ENCODE measurements around the gene CPN1.
"Not testable (repeated sequence)": the region's sequence is repeated elsewhere in the genome, so short reads cannot be mapped to it uniquely, and the experiment has no call there.

CPN1 gene

DNA sequence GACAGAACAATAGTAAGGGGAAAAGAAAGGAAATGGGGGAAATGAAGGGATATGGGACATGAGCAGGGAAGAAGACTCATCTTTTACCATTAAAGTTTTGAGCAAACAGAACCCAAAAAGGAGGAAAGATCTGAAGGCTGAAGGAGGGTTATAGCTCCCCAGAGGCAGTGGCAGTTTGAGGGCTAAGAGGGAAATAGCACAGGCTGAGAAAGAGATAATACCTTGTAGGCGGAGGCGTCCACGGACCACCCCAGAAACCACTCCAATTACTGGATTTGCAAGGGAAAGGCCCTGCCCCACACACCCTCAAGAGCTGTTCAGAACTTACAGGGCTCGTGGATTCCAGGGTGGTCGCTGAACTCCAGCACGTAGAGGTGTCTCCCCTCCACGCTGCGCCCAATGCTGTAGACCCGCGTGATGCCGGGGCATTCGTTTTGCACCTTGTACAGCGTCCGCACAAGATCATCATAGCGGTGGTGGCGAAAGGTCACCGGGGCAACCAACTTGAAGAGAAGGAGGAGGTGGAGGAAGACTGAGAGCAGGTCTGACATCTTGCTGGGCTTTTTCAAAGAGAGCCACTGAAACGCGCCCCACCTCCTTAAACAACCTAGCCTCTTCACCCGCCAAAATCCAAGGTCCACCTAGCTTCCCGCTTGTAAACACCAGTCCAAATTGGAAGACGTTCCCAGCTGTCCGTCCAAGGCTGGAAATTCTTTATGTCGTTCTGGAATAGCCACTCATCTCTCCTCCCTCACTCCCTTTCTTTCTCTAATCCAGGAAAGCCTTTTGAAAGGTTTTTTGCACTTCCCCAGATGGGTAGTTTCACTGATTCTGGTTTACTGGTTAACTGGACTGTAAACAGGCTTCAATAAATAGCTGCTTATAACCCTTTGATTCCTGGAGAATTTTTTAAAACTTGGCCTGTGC lies at the start of gene CPN1:
TSS of gene CPN1 (minus strand) at position 795 of the 927 bp plus-strand sequence. CDS start at position 551, 244 bp downstream.
- no peak for DNase-seq

DNA sequence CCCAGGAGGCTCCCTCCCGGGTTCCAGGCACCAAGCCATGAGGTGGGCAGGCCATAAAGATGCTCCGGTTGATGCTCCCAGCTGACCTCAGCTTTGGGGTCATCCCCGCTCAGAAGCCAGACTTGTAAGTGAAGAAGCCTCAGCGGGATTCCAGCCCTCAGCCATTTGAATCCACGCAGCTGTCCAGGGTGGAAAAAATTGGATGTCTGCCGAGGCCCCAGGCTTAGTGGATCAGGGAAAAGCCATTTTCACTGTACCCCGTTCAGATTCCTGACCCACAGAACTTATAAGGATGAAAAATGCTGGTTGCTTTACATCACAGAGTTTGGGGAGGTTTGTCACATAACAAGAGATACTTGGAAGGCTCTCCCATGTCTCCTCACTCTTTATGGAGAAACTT lies 49.2 kb upstream of the CPN1 start:
- DNase-seq, result no peak

DNA sequence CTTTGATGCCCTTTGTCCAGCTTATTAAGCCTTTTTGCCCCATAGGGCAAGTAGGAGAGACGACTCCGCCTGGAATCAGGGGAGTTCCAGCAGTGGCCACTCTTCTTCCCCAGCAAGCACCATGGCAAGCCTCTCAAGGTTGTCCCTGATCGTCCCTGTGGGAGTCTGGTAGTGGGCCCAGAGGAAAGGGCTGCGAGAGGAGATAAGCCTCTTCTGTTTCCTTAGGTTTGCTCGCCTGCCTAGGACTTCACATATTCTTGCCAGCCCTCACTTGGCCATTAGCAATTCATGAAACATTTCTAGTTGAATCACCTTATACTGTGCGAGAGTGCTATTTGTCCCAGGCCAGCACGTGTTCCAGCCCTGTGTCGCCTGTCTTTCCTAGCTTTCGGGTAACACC lies 47.8 kb upstream of the CPN1 start:
- DNase-seq, result no peak

DNA sequence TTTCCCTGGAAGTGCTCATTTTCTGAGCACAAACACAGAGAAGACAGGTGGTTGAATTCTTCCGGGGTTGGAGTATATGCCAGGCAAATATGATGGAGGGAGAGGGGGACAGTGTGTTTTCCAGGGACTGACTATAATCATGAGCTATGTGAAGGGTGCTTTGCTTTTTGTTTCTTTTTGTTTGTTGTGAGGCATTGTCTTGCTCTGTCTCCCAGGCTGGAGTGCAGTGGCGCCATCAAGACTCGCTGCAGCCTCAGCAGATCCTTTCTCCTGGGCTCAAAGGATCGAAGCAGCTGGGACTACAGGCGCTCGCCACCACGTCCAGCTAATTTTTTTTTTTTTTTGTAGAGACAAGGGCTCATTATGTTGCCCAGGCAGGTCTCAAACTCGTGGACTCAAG lies 47.3 kb upstream of the CPN1 start:
- DNase-seq, result no peak

DNA sequence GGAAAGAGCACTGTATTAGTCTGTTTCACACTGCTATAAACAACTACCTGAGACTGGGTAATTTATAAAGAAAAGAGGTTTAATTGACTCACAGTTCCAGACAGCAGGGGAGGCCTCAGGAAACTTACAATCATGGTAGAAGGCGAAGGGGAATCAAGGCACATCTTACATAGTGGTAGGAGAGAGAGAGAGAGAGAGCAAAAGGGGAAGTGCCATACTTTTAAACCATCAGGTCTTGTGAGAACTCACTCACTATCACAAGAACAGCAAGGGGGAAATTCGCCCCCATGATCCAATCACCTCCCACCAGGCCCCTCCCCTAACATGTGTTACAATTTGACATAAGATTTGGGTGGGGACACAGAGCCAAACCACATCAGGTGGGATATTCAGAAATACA lies 43.7 kb upstream of the CPN1 start:
- DNase-seq, result not testable (repeated sequence)

DNA sequence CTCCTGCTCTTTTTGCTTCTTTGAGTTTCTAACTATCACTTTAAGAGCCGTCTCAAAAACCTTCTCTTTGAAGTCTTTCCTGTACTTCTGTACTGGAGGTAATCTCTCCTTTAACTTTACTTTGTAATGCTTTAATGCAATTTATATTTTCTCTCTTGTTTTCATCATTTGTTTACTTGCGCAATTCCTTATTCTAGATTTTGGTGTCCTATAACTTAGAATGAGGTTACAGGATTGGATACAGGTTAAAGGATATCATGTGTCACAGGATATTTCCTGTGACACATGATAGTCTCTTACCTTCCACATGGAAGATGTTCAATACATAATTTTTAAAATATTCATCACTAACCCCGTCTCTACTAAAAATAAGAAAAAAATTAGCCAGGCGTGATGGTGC lies 42.4 kb upstream of the CPN1 start:
- DNase-seq, result no peak

DNA sequence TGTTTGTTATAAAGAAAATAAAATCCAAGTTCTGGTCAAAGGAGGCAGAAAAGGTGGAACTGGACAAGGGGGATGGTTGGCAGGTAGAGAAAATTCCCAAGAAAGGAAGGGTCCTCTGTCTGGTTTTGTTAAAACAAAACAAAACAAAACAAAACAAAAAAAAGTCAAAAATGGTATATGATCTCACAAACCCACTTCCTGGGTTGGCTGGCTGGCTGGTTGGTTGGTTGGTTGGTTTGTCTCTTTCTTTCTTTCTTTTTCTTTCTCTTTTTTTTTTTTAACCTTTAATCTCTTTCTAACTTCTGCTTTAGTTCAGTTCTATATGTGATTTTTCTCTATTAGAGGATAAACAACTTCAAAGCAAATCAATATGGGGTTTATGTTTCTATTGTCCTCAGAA lies 41.1 kb upstream of the CPN1 start:
- no peak for DNase-seq

DNA sequence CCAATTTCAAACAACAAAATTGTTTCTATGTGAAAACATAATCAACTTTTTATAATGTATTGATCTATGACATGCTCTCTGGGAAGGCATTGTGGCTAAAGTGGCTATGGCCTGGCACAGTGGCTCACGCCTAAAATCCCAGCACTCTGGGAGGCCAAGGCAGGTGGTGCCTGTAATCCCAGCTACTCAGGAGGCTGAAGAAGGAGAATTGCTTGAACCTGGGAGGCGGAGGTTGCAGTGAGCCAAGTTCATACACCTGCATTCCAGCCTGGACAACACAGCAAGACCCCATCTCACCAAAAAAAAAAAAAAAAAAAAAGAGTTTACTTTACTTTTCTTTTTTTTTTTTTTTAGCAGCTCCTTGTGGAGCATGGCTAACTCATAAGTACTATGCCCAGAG lies 38.9 kb upstream of the CPN1 start:
- DNase-seq, result no peak

DNA sequence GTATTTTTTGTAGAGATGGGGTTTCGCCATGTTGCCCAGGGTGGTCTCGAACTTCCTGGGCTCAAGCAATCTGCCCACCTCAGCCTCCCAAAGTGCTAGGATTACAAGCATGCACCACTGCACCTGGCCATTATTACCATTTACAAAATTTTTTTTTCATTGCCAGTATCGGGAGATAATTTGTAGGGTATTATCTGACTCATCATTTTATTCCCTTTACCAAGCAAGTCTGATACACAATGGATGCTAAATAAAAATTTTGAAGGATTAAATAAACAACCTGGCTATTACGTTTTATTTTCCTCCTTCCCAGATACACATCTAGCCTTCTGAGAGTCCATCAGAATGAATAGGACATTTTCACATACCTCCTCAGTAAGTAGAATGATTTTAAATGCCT lies 38.1 kb upstream of the CPN1 start:
- no peak for DNase-seq

DNA sequence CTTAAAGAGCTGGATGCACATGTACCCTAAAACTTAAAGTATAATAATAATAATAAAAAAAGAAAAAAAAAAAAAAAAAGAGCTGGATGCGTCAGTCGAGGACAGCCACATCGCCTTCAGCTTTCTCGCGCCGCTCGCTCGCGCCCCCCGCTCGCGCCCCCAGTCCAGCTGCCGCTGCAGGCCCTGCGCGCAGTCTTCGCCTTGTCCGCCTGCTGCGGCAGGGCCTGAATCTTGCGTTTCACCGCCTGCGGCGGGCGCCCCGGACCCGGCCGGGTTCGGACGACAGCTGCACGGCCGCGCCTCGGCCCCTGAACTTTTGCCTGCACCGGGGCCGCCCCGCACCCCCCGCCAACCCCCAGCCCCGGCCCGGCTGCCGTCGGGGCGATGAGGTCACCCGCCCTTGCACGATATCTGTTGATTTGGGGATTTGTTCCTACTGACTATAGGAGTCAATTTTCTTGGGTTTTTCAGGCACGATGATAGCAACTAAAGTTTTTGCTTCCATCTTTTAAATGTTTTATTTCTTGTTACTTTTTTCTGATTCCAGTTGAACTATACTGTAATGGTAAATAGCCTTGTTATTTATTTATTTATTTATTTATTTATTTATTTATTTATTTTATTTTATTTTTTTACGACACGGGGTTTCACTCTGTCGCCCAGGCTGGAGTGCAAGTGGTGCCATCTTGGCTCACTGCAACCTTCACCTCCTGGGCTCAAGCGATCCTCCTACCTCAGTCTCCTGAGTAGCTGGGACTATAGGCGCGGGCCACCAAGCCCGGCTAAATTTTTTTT lies 33.5 kb upstream of the CPN1 start:
- DNase-seq, result no peak

DNA sequence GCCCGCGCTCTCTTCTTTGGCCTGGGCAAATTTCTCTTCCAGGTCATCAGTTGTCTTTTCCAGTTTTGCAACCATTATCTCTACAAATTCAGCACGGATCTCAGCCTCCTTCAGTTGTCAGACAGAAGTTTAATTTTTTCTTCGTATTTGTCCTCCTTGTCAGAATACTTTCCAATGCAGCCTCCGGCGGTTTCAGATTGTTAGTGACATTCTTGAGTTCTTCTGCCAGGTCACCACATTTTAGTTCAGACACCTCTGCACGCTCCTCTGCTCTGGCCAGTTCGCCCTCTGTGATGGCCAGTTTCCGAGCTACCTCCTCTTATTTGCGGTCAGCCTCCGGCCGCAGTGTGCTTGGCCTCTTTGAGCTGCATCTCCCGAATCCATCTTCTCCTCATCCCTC lies 32.8 kb upstream of the CPN1 start:
- DNase-seq, result no peak

DNA sequence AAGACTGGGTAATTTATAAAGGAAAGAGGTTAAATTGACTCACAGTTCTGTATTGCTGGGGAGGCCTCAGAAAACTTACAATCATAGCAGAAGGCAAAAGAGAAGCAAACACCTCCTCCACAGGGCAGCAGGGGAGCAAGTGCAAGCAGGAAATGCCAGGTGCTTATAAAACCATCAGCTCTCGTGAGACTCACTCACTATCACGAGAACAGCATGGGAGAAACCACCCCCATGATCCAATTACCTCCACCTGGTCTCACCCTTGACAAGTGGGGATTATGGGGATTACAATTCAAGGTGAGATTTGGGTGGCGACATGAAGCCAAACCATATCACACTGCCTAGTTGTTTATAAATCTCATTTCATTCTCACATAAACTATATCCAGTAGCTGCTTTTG lies 28.0 kb upstream of the CPN1 start:
- DNase-seq, result no peak

DNA sequence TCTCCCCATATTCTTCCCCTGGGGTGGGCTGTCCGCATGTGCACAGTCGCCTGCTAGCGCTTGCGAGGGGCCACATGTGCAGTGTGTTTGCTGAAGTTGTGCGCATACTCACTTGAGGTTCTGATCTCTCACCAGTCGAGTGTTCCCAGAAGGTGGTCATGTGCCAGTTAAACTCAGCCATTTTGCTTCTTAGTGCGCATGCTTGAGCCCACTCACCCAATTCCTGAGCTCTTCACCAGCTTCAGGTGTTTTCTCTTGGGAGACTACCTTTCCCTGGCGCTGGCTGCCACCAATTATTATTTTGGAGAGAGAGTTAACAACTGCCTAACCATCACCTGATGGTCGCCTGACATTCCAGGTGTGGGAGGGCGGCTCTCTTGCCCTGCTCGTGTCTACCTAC lies 25.2 kb upstream of the CPN1 start:
- no peak for DNase-seq

DNA sequence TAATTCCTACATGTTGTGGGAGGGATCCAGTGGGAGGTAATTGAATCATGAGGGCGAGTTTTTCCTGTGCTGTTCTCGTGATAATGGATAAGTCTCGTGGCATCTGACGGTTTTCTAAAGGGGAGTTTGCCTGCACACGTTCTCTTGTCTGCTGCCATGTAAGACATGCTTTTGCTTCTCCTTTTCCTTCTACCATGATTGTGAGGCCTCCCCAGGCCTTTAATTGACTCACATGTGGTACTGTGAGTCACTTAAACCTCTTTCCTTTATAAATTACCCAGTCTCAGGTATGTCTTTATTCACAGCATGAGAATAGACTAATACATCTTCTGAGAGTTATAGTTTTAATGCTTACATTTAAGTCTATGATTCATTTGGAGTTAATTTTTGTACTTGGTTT lies 22.6 kb upstream of the CPN1 start:
- no peak for DNase-seq

DNA sequence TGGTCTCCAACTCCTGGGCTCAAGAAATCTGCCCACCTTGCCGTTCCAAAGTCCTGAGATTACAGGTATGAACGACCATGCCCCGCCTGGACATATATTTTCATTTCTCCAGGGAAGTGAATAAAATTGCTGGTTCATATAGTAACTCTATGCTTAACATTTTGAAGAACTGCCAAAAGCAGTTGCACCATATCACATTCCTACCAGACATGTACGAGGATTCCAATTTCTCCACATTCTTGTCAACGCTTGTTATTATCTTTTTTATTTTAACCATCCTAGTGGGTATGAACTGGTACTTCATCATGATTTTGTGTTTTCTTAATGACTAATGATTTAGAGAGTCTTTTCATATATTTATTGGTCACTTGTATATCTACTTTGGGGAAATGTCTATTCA lies 21.9 kb upstream of the CPN1 start:
- DNase-seq, result no peak

DNA sequence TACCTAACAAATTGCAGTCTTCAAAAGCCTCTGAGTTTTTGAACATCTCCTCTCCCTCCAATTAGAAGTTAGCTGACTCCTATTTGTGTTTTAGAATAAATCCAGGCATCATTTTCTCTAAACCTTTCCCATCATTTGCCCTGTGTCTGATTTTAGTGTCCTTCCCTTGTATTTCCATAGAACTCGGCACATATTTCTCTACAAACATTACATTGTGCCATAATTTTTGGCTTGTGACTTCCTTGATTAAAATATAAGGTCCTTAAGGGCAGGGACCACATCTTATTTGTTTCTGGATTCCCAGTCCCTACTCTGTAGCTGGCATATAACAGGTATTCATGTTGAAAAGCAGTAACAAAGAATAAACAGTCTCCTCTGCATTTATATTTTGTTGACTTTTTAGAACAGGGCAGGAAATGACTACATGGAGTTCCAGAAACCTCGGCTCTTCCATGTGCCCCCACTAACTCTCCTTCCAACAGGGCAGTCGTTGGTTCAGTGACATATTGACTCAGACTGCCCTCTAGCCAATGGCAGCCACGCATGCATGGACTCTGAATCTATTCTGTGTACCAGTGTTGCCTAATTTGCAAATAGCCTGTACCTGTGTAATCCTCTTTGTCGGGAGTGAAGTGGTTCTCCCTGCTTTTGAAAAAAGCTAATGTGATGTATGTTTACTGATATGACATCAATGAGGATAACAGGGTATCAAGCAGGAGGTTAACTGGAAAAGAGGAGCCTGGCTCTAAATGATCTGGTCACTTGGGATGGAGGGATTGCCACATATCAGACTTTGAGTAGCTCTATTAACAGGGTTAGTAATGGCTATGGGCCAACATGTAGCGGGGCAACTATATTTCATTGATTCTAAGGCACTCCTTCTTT lies 19.8 kb upstream of the CPN1 start:
- DNase-seq, result no peak

DNA sequence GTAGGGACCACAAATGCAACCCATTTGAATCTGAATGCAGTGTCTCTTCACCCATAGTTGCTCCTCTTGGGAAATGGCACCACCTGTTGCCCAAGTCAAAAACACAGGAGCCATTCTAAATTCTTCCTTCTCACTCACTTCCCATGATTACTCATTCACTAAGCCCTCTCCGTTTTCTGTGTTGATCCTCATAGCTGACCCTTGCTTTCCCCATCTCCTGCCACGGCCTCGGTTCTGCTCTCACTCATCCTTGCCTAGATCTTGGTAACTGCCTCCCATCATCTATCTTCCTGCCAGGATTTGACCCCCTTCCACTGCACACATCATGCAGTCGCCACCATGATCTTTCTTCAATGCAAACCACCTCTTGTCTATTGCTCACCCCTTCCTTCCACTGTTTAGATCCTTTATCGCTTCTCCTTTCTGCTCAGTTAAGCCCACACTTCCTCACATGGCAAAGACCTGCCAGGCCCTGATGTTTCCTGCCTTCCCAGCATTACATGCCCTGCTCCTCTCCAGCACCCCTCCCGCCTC lies 19.0 kb upstream of the CPN1 start:
- DNase-seq, result no peak

DNA sequence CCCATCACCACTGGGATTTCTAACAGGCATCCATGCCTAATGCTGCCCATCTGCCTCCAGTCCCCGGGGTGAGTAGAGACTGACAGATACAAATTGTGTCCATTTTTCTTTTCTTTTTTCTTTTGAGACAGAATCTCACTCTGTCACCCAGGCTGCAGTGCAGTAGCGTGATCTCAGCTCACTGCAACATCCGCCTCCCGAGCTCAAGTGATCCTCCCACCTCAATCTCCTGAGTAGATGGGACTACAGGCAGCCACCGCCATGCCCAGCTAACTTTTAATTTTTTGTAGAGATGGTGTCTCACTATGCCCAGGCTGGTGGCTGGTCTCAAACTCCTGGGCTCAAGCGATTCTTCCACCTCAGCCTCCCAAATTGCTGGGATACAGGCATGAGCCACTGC lies 7.6 kb upstream of the CPN1 start:
- no peak for DNase-seq

DNA sequence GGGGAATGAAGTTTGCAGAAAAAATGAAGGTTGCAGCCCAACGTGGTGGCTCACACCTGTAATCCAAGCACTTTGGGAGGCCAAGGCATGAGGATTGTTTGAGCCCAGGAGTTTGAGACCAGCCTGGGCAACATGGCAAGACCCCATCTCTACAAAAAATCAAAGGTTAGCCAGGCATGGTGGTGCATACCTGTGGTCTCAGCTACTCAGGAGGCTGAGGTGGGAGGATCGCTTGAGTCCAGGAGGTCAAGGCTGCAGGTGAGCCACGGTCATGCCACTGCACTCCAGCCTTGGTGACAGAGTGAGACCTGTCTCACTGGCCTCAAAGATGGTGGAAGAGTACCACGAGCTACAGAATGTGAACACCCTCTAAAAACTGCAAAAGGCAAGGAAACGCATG lies 5.0 kb upstream of the CPN1 start:
- not testable (repeated sequence) for DNase-seq

DNA sequence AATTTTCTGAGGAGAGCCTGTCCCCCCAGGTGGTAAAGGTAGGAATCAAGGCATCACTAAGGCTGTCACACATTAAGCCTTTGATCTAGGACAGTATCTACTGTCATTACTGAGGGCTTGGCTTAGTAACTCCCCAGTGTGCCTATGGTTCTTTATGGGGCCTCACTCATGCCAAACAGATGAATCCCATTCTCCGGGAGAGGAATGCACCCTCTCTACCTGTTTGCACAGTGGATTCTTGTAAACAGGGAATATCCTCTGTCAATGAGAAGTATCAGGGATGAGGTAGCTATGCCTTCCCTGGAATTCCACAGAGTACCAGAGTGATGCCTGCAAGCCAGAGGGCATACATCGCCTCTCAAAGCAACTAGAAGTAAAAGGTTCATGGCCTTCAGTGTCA lies 3.9 kb upstream of the CPN1 start:
- no peak for DNase-seq

DNA sequence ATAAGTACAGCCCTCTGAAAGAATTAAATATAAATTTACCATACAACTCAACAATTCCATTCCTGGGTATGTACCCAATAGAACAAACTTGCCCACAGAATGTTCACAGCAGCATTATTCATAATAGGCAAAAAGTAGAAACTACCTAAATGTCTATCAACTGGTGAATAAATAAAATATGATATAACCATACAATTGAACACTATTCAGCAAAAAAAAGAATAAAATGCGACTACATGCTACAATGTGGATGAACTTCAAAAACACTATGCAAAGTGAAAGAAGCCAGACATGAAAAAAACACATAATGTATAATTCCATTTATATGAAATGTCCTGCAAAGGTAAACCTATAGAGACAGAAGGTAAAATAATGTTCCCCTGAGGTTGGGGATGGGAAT lies 2.0 kb upstream of the CPN1 start:
- no peak for DNase-seq

DNA sequence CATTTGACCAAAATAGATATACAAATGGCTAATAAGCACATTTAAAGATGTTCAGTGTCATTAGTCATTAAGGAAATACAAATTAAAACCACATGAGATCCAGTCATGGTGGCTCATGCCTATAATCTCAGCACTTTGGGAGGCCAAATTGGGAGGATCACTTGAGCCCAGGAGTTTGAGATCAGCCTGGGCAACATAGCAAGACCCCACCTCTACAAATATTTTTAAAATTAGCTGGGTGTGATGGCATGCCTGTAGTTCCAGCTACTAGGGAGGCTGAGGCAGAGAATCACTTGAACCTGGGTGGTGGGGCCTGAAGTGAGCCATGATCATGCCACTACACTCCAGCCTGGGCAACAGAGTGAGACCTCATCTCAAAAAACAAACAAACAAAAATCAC lies 607 bp upstream of the CPN1 start:
- DNase-seq, result not testable (repeated sequence)

DNA sequence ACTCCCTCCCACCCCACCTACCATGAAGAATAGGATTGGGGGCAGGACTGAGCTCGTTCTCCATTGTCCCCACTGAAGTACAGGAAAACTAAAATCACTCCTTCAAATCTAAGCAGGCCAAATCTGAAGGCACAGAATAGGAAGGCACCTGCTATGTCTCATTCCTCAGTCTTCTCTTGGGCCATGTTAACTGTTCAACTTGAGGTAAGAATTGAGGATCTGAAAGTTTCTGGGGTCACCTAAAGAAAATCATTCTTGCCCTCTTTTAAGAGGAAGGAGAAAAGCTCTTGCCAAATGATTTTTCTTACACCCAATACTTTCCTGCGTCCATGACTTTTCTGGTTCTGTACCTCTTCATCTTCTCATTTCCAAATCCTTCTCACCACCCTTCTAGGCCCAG lies 4.9 kb downstream of the CPN1 start:
- no peak for DNase-seq
